ENCODE data around the gene SNAP91.
"Not testable (repeated sequence)": the region's sequence is repeated elsewhere in the genome, so short reads cannot be mapped to it uniquely, and the experiment has no call there.

The SNAP91 gene

DNA sequence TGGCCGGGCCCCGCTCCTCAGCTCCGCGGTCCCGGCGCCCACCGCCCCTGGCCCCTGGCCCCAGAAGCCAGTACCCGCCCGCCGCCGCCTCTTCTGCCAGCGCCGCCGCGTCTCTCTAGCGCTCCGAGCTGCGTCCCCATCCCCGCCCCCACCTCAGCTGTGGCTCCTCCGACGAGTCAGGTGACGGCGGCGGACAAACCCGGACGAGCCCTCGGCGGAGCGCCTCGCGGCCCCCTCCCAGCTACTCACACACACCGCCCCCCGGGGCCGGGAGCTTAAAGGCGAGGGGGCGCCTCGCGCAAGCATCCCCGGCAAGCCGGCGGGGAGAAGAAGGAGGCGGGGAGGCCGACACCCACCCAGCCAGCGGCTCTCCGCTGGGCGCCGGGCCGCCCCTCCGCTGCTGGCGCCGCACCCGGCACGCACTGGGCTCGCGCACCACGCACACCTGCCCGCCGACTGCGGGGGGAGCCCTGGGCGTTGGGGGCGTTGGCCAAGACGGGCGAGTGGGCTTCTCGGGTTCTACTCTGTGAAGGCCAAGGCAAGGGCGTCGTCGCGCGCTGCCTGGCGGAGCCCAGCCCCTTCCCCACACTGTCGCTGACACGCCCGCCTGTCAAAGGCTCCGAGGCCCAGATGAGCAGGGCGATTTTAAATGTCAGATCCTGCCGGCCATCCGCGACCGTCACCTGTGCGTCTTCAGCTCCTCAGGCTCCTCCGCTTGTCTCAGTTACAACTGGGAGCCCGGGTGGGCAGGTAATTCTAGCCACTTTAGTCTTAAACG lies at the start of gene SNAP91:
TSS of gene SNAP91 (minus strand) at position 132 of the 778 bp plus-strand sequence. CDS start 1,174 bp downstream, outside the sequence.
- DNase-seq: peak; percentile 54

- DNase-seq: no peak
Observed at GRCh38 chr6:83758533-83758932, 49.6 kb upstream of the SNAP91 start.

GRCh38 chr6:83757021-83757420 lies 48.1 kb upstream of the SNAP91 start:
- DNase-seq: no peak

DNA sequence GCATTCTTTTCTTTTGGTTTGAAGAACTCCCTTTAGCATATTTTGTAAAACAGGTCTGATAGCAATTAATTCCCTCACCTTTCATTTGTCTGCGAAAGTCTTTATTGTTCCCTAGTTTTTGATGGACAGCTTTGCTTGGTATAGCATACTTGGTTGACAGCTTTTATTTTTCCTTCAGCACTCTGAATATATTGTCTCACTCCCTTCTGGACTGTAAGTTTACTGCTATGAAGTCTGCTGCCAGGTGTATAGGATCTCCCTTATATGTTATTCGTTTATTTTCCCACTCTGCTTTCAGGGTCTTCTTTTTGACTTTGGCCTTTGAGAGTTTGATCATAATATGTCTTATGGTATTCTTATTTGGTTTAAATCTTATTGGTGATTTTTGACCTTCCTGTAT lies 47.7 kb upstream of the SNAP91 start:
- DNase-seq: no peak

DNA sequence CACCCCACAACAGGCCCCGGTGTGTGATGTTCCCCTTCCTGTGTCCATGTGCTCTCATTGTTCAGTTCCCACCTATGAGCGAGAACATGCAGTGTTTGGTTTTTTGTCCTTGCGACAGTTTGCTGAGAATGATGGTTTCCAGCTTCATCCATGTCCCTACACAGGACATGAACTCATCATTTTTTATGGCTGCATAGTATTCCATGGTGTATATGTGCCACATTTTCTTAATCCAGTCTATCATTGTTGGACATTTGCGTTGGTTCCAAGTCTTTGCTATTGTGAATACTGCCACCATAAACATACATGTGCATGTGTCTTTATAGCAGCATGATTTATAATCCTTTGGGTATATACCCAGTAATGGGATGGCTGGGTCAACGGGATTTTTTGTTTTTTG lies 43.5 kb upstream of the SNAP91 start:
- not testable (repeated sequence) for DNase-seq

GRCh38 chr6:83741089-83741488 lies 32.2 kb upstream of the SNAP91 start:
- DNase-seq: no peak

DNA sequence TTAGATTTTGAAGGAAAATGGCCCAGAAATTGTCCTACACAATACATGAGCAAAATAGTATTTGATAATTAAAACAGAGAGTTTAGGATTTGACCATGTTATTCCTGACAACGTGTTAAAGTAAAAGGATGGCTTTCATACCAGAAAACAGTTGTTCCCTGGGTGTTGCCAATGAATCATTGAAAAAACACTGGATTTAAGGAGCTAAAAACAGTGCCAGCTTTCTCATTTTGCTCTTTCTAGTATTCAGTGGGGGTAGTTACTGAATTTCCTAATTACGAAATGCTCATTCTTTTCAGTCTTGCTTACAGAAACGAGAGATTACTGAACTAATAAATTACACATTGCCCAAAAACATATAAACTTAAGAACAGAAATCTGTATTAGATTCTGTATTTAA lies 26.6 kb upstream of the SNAP91 start:
- no peak for DNase-seq

GRCh38 chr6:83729871-83730270 lies 21.0 kb upstream of the SNAP91 start:
- no peak for DNase-seq

DNA sequence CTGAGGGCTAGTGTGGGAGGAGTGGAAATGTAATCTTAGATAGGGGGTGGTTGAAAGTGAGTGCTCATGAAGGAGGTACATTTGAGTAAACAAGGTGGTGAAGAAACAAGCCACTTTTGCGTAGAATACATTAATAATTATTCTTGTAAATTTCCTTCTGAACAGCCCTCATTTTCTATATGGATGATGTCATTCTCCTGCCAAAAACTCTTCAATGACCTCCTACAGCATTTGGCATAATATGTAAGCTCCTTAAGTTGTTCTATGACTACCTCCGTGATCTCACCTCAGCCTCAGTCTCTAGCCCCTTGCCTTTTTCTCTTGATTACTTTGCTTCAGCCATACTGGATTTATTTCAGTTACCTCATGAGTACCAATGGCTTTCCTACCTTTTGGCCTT lies 14.0 kb upstream of the SNAP91 start:
- no peak for DNase-seq

DNA sequence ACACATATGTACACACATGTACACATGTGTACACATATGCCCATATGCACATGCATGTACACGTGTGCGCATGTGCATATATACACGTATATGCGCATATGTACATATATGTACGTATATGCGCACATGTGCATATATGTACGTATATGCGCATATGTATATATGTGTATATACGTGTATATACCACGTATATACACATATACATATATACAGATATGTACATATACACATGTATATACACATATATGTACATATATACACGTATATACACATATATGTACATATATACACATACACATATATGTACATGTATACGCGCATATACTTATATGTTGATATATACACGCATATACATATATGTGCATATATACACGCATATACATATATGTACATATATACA lies 8.9 kb upstream of the SNAP91 start:
- no peak for DNase-seq

- DNase-seq: no peak
Observed at GRCh38 chr6:83711958-83712357, 3.1 kb upstream of the SNAP91 start.

GRCh38 chr6:83709748-83710050 lies 798 bp upstream of the SNAP91 start:
- no peak for DNase-seq

GRCh38 chr6:83708546-83708969 lies 343 bp downstream of the SNAP91 start:
- no peak for DNase-seq

GRCh38 chr6:83707829-83708545 lies 914 bp downstream of the SNAP91 start:
- DNase-seq: no peak

DNA sequence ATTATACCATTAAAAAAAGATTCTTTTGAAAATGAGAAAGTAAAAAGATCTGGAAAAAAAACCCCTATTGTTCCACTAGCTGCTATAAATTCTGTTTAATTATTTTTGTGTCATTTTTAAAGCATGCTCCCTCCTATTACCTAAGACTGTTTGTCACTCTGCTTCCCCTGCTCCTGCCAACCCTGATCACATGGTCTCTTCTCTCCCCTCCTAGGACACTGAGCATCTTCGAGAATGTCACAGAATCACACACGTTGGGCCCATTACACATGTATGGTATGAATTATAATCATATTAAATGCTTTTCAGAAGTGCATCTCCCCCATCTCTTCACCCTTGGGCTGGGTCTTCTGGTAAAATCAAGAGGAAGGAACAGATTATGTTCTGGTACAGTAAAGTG lies 6.2 kb downstream of the SNAP91 start:
- no peak for DNase-seq

- DNase-seq: no peak
Observed at GRCh38 chr6:83702077-83702476, 6.8 kb downstream of the SNAP91 start.

DNA sequence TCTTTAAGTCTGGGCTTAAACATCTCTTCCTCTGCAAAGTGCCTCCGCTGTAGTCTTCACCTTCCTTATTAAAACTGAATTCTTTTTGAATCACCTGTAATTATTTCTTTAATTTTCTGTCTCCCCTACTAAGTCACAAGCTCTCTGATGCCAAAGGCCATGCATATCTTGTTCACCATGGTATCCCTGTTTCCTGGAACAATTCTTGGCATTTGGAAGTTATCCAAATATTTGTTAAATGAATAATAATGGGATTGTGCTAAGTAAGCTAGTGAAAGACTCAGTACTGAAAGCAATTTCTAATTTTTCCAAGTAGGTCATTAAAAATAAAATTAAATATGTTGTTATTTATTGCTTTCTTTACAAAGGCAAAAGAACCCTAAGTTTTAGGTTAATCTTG lies 12.2 kb downstream of the SNAP91 start:
- no peak for DNase-seq

DNA sequence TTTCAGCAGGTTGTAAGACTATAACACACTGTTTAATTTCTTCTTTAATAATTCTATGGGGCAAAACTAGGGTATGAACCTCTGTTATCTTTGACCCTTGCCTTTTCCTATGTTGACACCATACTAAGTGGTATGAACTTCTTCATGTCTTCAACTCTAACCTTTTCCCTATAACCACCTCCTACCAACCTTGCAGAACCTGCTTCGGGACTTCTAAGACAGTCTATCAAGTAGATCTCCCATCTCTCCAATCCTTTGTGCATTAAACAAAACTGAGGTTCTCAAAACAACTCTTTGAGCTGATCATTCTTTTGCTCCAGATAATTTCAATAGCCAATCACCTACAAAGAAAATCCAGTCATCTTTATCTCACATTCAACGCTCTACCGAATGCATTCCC lies 23.4 kb downstream of the SNAP91 start:
- no peak for DNase-seq

DNA sequence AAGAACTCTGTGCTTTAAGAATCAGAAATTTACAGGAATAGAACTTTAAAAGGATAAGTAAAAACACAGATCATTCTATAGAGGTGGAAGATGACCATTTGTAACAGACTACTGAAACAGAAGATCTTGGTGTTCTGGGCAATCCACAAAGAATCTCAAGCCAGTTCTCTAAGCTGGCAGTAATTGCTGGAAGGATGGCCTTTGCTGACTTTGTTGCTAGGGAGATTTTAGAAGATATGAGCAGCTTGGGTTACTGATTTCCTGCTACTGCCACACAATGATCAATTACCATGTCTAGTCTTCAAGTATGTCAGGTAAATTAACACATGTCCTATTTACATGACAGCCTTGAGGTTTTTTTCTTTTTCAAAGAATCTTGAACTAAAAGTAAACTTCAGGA lies 31.1 kb downstream of the SNAP91 start:
- no peak for DNase-seq

DNA sequence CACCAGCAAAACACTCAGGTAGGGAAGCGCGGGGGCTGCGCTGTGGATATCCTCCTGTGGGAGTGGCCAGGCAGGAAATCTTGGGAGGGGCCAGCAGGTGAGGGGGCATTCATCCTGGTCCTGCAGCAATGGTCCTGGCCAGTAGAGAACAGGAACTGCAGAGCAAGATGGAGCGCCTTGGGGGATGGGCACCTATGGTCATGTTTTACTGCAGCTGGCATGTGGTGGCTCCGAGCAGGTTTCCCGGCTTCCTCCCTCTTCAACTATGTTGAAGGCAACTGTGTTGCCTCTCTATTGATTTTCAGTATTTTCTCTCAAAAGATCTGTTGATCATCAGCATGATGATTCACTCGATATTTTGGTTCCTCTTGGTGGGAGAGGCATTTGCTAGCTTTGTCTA lies 70.9 kb downstream of the SNAP91 start:
- no peak for DNase-seq

GRCh38 chr6:83636800-83637199 lies 72.1 kb downstream of the SNAP91 start:
- DNase-seq: no peak

DNA sequence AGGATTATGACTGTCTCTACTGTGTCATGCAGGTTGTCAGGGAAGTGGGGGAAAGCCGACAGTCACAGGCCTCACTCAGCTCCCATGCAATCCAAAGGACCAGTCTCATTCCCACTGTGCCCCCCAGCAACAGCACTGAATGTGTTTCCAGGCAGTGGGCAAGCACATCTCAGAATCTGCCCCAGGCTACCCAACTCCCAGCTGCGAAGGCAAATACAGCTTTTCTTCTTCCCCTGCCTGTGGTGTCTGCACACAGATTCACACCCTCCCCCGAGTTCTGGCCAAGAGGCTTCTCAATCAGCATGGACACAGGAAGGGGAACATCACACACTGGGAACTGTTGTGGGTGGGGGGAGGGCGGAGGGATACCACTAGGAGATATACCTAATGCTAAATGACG lies 75.3 kb downstream of the SNAP91 start:
- no peak for DNase-seq

GRCh38 chr6:83633149-83633548 lies 75.8 kb downstream of the SNAP91 start:
- no peak for DNase-seq

GRCh38 chr6:83629908-83630307 lies 79.0 kb downstream of the SNAP91 start:
- DNase-seq: not testable (repeated sequence)
